ENCODE data around the gene AVPR2. TPM values are rescaled to one million over a fixed set of nuclear protein-coding genes. Genes with fewer than 3 reads are reported as not detected.

AVPR2 gene
- total RNA-seq, 6 experiments from 2014 or later, result not detected

GRCh38 chrX:153948847-153949805, 44.7 kb downstream of the AVPR2 start:
- no peak for DNase-seq
- Mint-ChIP-seq H3K27ac (no peak overlapping the region), H3K27me3 (ENCODE audit: insufficient read depth) (peaks cover 2% of the 10 kb centered on the region), H3K36me3 (ENCODE audit: low read depth) (peaks cover 5% of the 10 kb centered on the region), H3K4me1 (ENCODE audit: low read depth) (0 out of 2 replicates have a peak, but pooled peaks cover 5% of the 10 kb centered on the region), H3K4me3 (no peak overlapping the region), H3K9me3 (no peaks in the 10 kb centered on the region)
- TF ChIP-seq, protein P1, sequence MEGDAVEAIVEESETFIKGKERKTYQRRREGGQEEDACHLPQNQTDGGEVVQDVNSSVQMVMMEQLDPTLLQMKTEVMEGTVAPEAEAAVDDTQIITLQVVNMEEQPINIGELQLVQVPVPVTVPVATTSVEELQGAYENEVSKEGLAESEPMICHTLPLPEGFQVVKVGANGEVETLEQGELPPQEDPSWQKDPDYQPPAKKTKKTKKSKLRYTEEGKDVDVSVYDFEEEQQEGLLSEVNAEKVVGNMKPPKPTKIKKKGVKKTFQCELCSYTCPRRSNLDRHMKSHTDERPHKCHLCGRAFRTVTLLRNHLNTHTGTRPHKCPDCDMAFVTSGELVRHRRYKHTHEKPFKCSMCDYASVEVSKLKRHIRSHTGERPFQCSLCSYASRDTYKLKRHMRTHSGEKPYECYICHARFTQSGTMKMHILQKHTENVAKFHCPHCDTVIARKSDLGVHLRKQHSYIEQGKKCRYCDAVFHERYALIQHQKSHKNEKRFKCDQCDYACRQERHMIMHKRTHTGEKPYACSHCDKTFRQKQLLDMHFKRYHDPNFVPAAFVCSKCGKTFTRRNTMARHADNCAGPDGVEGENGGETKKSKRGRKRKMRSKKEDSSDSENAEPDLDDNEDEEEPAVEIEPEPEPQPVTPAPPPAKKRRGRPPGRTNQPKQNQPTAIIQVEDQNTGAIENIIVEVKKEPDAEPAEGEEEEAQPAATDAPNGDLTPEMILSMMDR (IDR thresholded peaks at IDR 0.05), result no peak

- Mint-ChIP-seq H3K27me3 (ENCODE audit: insufficient read depth) (peaks cover 6% of the 10 kb centered on the region), H3K9me3 (no peaks in the 10 kb centered on the region), H3K36me3 (ENCODE audit: low read depth) (peaks cover 5% of the 10 kb centered on the region), H3K4me3 (no peak overlapping the region), H3K27ac (no peak overlapping the region), H3K4me1 (ENCODE audit: low read depth) (0 out of 2 replicates have a peak, but pooled peaks cover 5% of the 10 kb centered on the region)
- no peak for DNase-seq
- TF ChIP-seq, protein P1 (IDR thresholded peaks at IDR 0.05), result no peak
Measured at GRCh38 chrX:153950127-153950526, 45.7 kb downstream of the AVPR2 start.

- Mint-ChIP-seq H3K4me3 (no peak overlapping the region), H3K27ac (no peak overlapping the region), H3K36me3 (ENCODE audit: low read depth) (peaks cover 5% of the 10 kb centered on the region), H3K27me3 (ENCODE audit: insufficient read depth) (peaks cover 6% of the 10 kb centered on the region), H3K9me3 (no peaks in the 10 kb centered on the region), H3K4me1 (ENCODE audit: low read depth) (0 out of 2 replicates have a peak, but pooled peaks cover 5% of the 10 kb centered on the region)
- DNase-seq, result no peak
- TF ChIP-seq, protein P1 (IDR thresholded peaks at IDR 0.05), result no peak
Measured at GRCh38 chrX:153951683-153952372, 47.4 kb downstream of the AVPR2 start.

DNA sequence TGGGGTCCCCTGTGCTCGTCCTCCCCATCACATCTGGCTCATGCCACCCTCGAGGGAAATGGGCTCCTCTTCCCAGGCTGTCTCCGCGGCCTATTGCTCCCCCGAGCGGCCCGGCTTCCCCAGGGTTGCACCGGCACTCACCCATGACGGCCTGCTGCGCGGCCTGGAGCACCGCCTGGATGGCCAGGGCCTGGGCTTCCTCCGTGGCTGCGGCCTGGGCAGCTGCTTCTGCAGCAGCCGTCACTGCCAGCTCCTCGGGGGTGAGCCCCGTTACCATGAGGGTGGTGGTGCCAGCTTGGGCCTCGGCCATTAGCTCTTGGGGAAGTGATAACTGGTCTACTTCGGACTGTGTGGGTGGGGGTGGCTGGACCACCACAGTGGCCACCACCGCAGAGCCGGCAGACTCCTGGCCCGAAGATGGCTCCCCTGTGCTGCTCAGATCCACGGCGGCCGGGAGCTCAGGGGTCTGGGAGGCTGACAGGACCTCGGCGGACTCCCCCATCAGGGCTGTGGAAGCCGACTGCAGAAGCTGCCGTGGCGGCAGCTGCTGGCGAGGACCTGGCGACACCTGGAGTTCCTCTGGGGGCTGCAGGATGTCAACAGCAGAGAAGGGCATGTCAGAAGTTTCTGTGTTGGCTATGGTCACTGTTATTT, 48.0 kb downstream of the AVPR2 start:
- H3K4me3 Mint-ChIP-seq, result no peak overlapping the region
- H3K9me3 Mint-ChIP-seq, result no peaks in the 10 kb centered on the region
- TF ChIP-seq, protein P1 (IDR thresholded peaks at IDR 0.05), result no peak
- DNase-seq, result no peak
- H3K27me3 Mint-ChIP-seq (ENCODE audit: insufficient read depth), result peaks cover 6% of the 10 kb centered on the region
- peaks cover 2% of the 10 kb centered on the region for H3K36me3 Mint-ChIP-seq (ENCODE audit: low read depth)
- H3K27ac Mint-ChIP-seq, result no peak overlapping the region
- 0 out of 2 replicates have a peak, but pooled peaks cover 2% of the 10 kb centered on the region for H3K4me1 Mint-ChIP-seq (ENCODE audit: low read depth)

GRCh38 chrX:153953342-153953830, 48.9 kb downstream of the AVPR2 start:
- Mint-ChIP-seq H3K27me3 (ENCODE audit: insufficient read depth) (peaks cover 8% of the 10 kb centered on the region), H3K27ac (peak overlapping the region; percentile 40; the same call in 1 of the 2 replicates), H3K4me1 (ENCODE audit: low read depth) (no peaks in the 10 kb centered on the region), H3K36me3 (ENCODE audit: low read depth) (no peaks in the 10 kb centered on the region; the same call in 1 of the 2 replicates), H3K9me3 (no peaks in the 10 kb centered on the region), H3K4me3 (no peak overlapping the region)
- TF ChIP-seq, protein P1 (IDR thresholded peaks at IDR 0.05), result peak; percentile 92
- DNase-seq, result peak; percentile 17

All from HFFc6 (cell line).